Measurements from ENCODE around the gene NCKAP5. TPM values are rescaled to one million over a fixed set of nuclear protein-coding genes. Genes with fewer than 3 reads are reported as not detected.

Gene NCKAP5
- total and polyA plus RNA-seq, 2 experiments from 2014 or later, result 2.2 to 5.5 TPM

DNA sequence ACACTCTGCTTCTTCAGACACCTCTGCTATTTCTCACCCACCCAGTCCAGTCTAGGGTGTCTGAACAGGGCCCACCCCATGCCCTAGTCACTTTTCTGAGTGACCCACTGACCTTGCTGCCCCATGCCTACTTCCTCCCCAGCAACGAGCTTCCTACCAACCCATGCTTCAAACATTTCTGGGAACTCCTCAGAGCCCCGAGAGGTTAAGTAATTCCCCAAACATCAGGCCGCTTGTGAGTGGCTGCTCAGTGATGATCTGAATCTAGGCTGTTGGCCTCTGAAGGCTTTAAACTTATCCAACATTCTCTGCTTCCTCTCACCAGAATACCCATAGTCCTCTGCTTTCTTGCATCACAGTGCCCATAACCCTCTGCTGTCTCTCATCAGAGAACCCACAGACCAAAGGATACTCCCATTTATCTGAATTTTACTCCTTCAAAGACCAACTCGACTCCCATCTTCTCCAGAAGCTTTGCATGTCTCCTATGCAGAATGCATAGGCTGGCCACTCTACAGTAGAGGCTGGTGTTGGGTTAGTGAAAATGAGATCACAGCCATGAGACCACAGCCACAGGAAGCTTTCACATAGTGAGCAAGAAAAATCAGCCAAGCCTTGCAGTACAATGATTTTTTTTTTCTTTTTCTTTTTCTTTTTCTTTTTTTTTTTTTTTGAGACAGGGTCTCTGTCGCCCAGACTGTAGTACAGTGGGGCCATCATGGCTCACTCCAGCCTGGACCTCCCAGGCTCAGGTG, 588.7 kb downstream of the NCKAP5 start:
- TF ChIP-seq, protein P1, sequence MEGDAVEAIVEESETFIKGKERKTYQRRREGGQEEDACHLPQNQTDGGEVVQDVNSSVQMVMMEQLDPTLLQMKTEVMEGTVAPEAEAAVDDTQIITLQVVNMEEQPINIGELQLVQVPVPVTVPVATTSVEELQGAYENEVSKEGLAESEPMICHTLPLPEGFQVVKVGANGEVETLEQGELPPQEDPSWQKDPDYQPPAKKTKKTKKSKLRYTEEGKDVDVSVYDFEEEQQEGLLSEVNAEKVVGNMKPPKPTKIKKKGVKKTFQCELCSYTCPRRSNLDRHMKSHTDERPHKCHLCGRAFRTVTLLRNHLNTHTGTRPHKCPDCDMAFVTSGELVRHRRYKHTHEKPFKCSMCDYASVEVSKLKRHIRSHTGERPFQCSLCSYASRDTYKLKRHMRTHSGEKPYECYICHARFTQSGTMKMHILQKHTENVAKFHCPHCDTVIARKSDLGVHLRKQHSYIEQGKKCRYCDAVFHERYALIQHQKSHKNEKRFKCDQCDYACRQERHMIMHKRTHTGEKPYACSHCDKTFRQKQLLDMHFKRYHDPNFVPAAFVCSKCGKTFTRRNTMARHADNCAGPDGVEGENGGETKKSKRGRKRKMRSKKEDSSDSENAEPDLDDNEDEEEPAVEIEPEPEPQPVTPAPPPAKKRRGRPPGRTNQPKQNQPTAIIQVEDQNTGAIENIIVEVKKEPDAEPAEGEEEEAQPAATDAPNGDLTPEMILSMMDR (IDR thresholded peaks at IDR 0.05; ENCODE audit: poor library complexity), result no peak
- no peak for TF ChIP-seq EZH2 (IDR thresholded peaks at IDR 0.05; ENCODE audit: borderline replicate concordance)
- no peak for TF ChIP-seq EZH2phosphoT487 (IDR thresholded peaks at IDR 0.05; ENCODE audit: low read depth, severe bottlenecking, unreplicated experiment)
- no peaks in the 10 kb centered on the region for H3K79me2 ChIP-seq
- 89% methylated on average over 5 of the region's 5 CpGs for WGBS (ENCODE audit: low lambda C conversion rate, missing lambda C conversion rate)
- no peak overlapping the region for H3K27ac ChIP-seq
- H3K36me3 ChIP-seq (replicated peaks; ENCODE audit: insufficient read depth, low read depth), result no peaks in the 10 kb centered on the region
- DNase-seq (ENCODE audit: low spot score), result no peak
- no peaks in the 10 kb centered on the region for H3K4me1 ChIP-seq (ENCODE audit: insufficient read depth)
- H3K4me3 ChIP-seq, result no peak overlapping the region
- H4K20me1 ChIP-seq (ENCODE audit: insufficient read depth, poor library complexity, severe bottlenecking), result no peaks in the 10 kb centered on the region
- no peak overlapping the region for H2AFZ ChIP-seq
- H3K4me2 ChIP-seq, result no peak overlapping the region
- H3K9me3 ChIP-seq (ENCODE audit: low read depth), result no peaks in the 10 kb centered on the region
- H3K9me2 ChIP-seq (replicated peaks; ENCODE audit: insufficient read depth), result no peaks in the 10 kb centered on the region
- H3K27me3 ChIP-seq, result no peaks in the 10 kb centered on the region

DNA sequence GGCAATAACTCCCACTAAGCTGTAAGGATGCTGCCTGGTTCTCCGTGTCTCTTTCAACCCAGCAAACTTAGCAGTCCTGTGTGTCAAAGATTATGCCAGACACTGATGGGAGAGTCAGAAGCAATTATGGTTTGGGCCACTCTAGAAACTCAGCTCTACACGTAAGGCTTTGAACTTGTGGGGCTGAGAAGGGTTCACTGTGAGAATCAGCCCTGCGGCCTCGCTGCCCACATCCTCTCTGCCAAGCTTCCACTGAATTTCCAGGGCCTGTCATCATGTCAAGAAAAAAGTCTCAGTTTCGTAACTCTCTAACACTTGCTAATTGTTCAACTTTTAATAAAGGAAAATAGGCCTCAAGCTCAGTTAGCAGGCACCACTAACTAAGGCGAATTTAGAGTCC, 589.4 kb downstream of the NCKAP5 start:
- 86% methylated on average over 6 of the region's 6 CpGs for WGBS (ENCODE audit: low lambda C conversion rate, missing lambda C conversion rate)
- Histone ChIP-seq H3K79me2 (no peaks in the 10 kb centered on the region), H3K4me1 (ENCODE audit: insufficient read depth) (no peaks in the 10 kb centered on the region), H2AFZ (no peak overlapping the region), H3K27me3 (no peaks in the 10 kb centered on the region), H3K9me2 (replicated peaks; ENCODE audit: insufficient read depth) (no peaks in the 10 kb centered on the region), H3K27ac (no peak overlapping the region), H3K36me3 (replicated peaks; ENCODE audit: insufficient read depth, low read depth) (no peaks in the 10 kb centered on the region), H4K20me1 (ENCODE audit: insufficient read depth, poor library complexity, severe bottlenecking) (no peaks in the 10 kb centered on the region), H3K9me3 (ENCODE audit: low read depth) (no peaks in the 10 kb centered on the region), H3K4me3 (no peak overlapping the region), H3K4me2 (no peak overlapping the region)
- DNase-seq (ENCODE audit: low spot score), result no peak
- TF ChIP-seq EZH2phosphoT487 (IDR thresholded peaks at IDR 0.05; ENCODE audit: low read depth, severe bottlenecking, unreplicated experiment), result no peak
- no peak for TF ChIP-seq EZH2 (IDR thresholded peaks at IDR 0.05; ENCODE audit: borderline replicate concordance)
- TF ChIP-seq, protein P1 (IDR thresholded peaks at IDR 0.05; ENCODE audit: poor library complexity), result no peak

DNA sequence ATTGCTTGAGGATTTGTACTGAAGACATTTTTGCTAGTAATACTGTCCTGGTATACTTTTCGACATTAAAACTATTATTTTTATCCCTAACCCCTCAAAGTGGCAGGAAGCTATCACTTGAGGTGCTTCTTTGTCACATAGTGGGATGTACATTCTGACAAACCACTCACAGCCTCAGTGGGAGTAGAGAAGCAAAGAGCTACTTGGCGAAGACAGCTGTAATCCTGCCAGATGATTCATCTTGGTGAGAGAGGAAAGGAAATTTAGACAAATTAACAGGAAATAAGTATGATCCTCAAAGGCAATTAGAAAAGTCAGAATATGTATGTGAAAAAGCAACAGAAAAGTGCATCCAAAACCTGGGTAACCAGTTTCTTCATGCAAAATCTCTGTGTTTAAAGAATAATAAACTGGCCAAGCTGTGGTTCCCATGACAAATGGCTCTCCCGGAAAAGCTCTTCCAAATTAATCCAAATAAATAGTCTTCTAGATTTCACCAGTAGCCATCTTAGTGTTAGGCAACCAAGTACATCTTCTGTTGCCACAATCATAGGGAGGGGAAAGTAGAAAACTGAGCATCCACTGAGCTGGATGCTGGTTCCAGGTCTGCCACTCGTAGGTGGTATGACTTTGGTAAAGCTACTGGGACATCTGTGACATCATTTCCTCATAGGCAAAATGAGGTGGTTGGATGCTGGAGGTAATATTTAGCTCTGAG, 590.3 kb downstream of the NCKAP5 start:
- H3K4me2 ChIP-seq, result no peak overlapping the region
- no peaks in the 10 kb centered on the region for H3K9me3 ChIP-seq (ENCODE audit: low read depth)
- H3K27ac ChIP-seq, result no peak overlapping the region
- H2AFZ ChIP-seq, result no peak overlapping the region
- 89% methylated on average over 4 of the region's 4 CpGs for WGBS (ENCODE audit: low lambda C conversion rate, missing lambda C conversion rate)
- no peaks in the 10 kb centered on the region for H3K4me1 ChIP-seq (ENCODE audit: insufficient read depth)
- H3K9me2 ChIP-seq (replicated peaks; ENCODE audit: insufficient read depth), result no peaks in the 10 kb centered on the region
- H3K27me3 ChIP-seq, result no peaks in the 10 kb centered on the region
- H3K79me2 ChIP-seq, result no peaks in the 10 kb centered on the region
- DNase-seq (ENCODE audit: low spot score), result no peak
- TF ChIP-seq EZH2 (IDR thresholded peaks at IDR 0.05; ENCODE audit: borderline replicate concordance) (no peak), EZH2phosphoT487 (IDR thresholded peaks at IDR 0.05; ENCODE audit: low read depth, severe bottlenecking, unreplicated experiment) (no peak)
- TF ChIP-seq, protein P1 (IDR thresholded peaks at IDR 0.05; ENCODE audit: poor library complexity), result no peak
- no peak overlapping the region for H3K4me3 ChIP-seq
- H3K36me3 ChIP-seq (replicated peaks; ENCODE audit: insufficient read depth, low read depth), result no peaks in the 10 kb centered on the region
- H4K20me1 ChIP-seq (ENCODE audit: insufficient read depth, poor library complexity, severe bottlenecking), result no peaks in the 10 kb centered on the region
